Endothelial cell of umbilical vein (primary cell): Measurements from ENCODE around the gene TAX1BP3. TPM values are rescaled to one million over a fixed set of nuclear protein-coding genes. Genes with fewer than 3 reads are reported as not detected.

ENCODE experiments used
- BruUV-seq: library from RNA; stranded (reverse); fragments of 400-500 nt; replicated peaks from 2 replicates; lab custom pipeline; 2021; lab: Mats Ljungman, UMichigan
- CTCF ChIA-PET: fragments of 300-600, 350-600 bp; sonication (Branson Sonifier 250); formaldehyde crosslinking; loops from one replicate; lab custom pipeline; 2021; ENCODE audit warnings: antibody characterized with exemption, inconsistent platforms; lab: Charles Lee
- POLR2A ChIA-PET: fragments of 300-600, 350-600 bp; sonication (Branson Sonifier 250); formaldehyde crosslinking; loops from one replicate; lab custom pipeline; 2021; ENCODE audit warnings: antibody characterized with exemption, inconsistent platforms; lab: Charles Lee
- DNase-seq: peaks from one replicate; pipeline ENCODE4 v3.0.0-alpha.2; 2011; ENCODE audit warnings: low read depth, low spot score
- FAIRE-seq: peaks from 2 replicates; lab custom pipeline; 2011; peaks lifted over from hg19 to GRCh38; lab: Jason Lieb, UNC
- H2AFZ ChIP-seq: 2 replicates; pipeline ENCODE4 v1.6.0; 2012; ENCODE audit warnings: low read depth, low read length, control low read depth, inconsistent platforms
- H3K27ac ChIP-seq: 2 replicates; pipeline ENCODE4 v1.5.1; 2011; ENCODE audit warnings: low read depth, mild to moderate bottlenecking, control low read depth, low read length, moderate library complexity; ENCODE audit not compliant: insufficient read depth
- H3K27me3 ChIP-seq, 2 experiments: 2 replicates each; pipeline versions ENCODE4 v1.6.0 to v1.6.1; 2011; ENCODE audit warnings: low read length in 2 of 2, mixed read lengths in 1 of 2; ENCODE audit not compliant: control insufficient read depth in 2 of 2, insufficient read depth in 2 of 2
- H3K36me3 ChIP-seq, 2 experiments: 2 replicates in 1 of 2; 3 replicates in 1 of 2; pipeline ENCODE4 v1.5.1; 2011; ENCODE audit warnings: low read length in 2 of 2, mild to moderate bottlenecking in 1 of 2, moderate library complexity in 1 of 2; ENCODE audit not compliant: control insufficient read depth in 2 of 2, insufficient read depth in 2 of 2; ENCODE audit errors: extremely low read depth in 1 of 2
- H3K4me1 ChIP-seq: 3 replicates; pipeline ENCODE4 v1.5.1; 2011; ENCODE audit warnings: mild to moderate bottlenecking, low read length; ENCODE audit not compliant: control insufficient read depth, insufficient read depth; ENCODE audit errors: extremely low read depth
- H3K4me2 ChIP-seq: 2 replicates; pipeline ENCODE4 v1.6.1; 2011; ENCODE audit warnings: low read length, control low read depth, mixed read lengths; ENCODE audit not compliant: insufficient read depth
- H3K4me3 ChIP-seq, 3 experiments: fragments of 200-600 bp in 1 of 3; sonication (generic), shearing (Covaris generic) in 1 of 3; replicated peaks in 1 of 3; 2 replicates each; pipeline ENCODE4 v1.5.1; 2011 to 2016; ENCODE audit warnings: control low read depth in 3 of 3, low read length in 3 of 3, mild to moderate bottlenecking in 2 of 3, inconsistent platforms in 1 of 3, low read depth in 1 of 3, moderate library complexity in 1 of 3; ENCODE audit not compliant: insufficient read depth in 1 of 3
- H3K79me2 ChIP-seq: 2 replicates; pipeline ENCODE4 v1.6.0; 2012; ENCODE audit warnings: low read length, inconsistent platforms; ENCODE audit not compliant: control insufficient read depth, insufficient read depth
- H3K9ac ChIP-seq: replicated peaks from 2 replicates; pipeline ENCODE3; 2011; ENCODE audit warnings: low read length, control low read depth; ENCODE audit not compliant: insufficient read depth; ENCODE audit errors: extremely low read depth
- H3K9me1 ChIP-seq: replicated peaks from 3 replicates; pipeline ENCODE4 v1.6.0; 2011; ENCODE audit warnings: mild to moderate bottlenecking, low read length; ENCODE audit not compliant: control insufficient read depth, insufficient read depth; ENCODE audit errors: extremely low read depth
- H3K9me3 ChIP-seq: replicated peaks from 2 replicates; pipeline ENCODE4 v1.5.1; 2012; ENCODE audit warnings: low read length, inconsistent platforms; ENCODE audit not compliant: control insufficient read depth, insufficient read depth
- H4K20me1 ChIP-seq: replicated peaks from 2 replicates; pipeline ENCODE3; 2011; ENCODE audit warnings: mild to moderate bottlenecking, low read length; ENCODE audit not compliant: control insufficient read depth, insufficient read depth; ENCODE audit errors: extremely low read depth
- EZH2 ChIP-seq: IDR thresholded peaks from 2 replicates; pipeline ENCODE4 v1.6.1; 2012; ENCODE audit warnings: borderline replicate concordance, low read depth, mild to moderate bottlenecking, moderate library complexity, low read length, inconsistent platforms; ENCODE audit not compliant: severe bottlenecking
- FOS ChIP-seq: IDR thresholded peaks from 2 replicates; pipeline ENCODE4 v1.6.1; 2011; ENCODE audit warnings: mild to moderate bottlenecking, low read length, moderate library complexity, borderline replicate concordance; ENCODE audit not compliant: insufficient read depth
- GATA2 ChIP-seq: IDR thresholded peaks from 2 replicates; pipeline ENCODE4 v1.7.0; 2011; ENCODE audit warnings: low read depth, mild to moderate bottlenecking, moderate library complexity, mixed read lengths, low read length; ENCODE audit not compliant: insufficient read length, insufficient read depth
- MYC ChIP-seq: IDR thresholded peaks from one replicate; pipeline ENCODE4 v1.6.1; 2011; ENCODE audit warnings: mild to moderate bottlenecking, low read depth, low read length
- POLR2A ChIP-seq: IDR thresholded peaks from 2 replicates; pipeline ENCODE4 v1.6.1; 2012; ENCODE audit warnings: low read depth, mild to moderate bottlenecking, control low read depth, low read length
- POLR2AphosphoS5 ChIP-seq: IDR thresholded peaks from 2 replicates; pipeline ENCODE4 v1.6.1; 2012; ENCODE audit warnings: low read depth, mild to moderate bottlenecking, control low read depth, low read length, moderate library complexity; ENCODE audit not compliant: insufficient read depth
- dilution Hi-C: fragments of 300-500 bp; cut with MboI; formaldehyde crosslinking; loops from one replicate; pipeline ENCODE4 v1.15.0; 2019; ENCODE audit warnings: low sequenced_read_pairs; ENCODE audit not compliant: extremely low pct_ligation_motif_present
- intact Hi-C: fragments of 100-400 bp; cut with micrococcal nuclease; formaldehyde crosslinking; loops from one replicate; pipeline ENCODE4 v1.10.0; 2022
- polyA plus RNA-seq, 4 experiments: library from polyadenylated mRNA; depleted of rRNA in 3 of 4; stranded (reverse) in 3 of 4; unstranded in 1 of 4; fragments of >200 nt; gene quantifications; 2 replicates each; pipeline versions ENCODE4 v1.2.1 to v1.2.3, GENCODE V29; 2011 to 2012; ENCODE audit warnings: missing spikeins in 1 of 4
- total RNA-seq: library from RNA; stranded (reverse); gene quantifications from 2 replicates; pipeline ENCODE4 v1.2.3, GENCODE V29; 2021
- TF ChIP-seq, protein P1 (sequence below): IDR thresholded peaks from 2 replicates; pipeline ENCODE4 v1.6.1; 2011; ENCODE audit not compliant: insufficient read depth, insufficient read length
- TF ChIP-seq, protein P2 (sequence below), 2 donors: IDR thresholded peaks; 1 replicate in 1 of 2; 2 replicates in 1 of 2; pipeline ENCODE4 v1.5.1; 2011; ENCODE audit warnings: low read length in 2 of 2, mild to moderate bottlenecking in 2 of 2, moderate library complexity in 2 of 2, control low read depth in 1 of 2, inconsistent platforms in 1 of 2, low read depth in 1 of 2; ENCODE audit not compliant: insufficient read depth in 1 of 2; ENCODE audit errors: extremely low read depth in 1 of 2

The TAX1BP3 gene
- total and polyA plus RNA-seq, 2 donors (not counting 3 experiments of a cell fraction or from before 2014, with no cell fraction given) = 254 to 315 TPM

DNA sequence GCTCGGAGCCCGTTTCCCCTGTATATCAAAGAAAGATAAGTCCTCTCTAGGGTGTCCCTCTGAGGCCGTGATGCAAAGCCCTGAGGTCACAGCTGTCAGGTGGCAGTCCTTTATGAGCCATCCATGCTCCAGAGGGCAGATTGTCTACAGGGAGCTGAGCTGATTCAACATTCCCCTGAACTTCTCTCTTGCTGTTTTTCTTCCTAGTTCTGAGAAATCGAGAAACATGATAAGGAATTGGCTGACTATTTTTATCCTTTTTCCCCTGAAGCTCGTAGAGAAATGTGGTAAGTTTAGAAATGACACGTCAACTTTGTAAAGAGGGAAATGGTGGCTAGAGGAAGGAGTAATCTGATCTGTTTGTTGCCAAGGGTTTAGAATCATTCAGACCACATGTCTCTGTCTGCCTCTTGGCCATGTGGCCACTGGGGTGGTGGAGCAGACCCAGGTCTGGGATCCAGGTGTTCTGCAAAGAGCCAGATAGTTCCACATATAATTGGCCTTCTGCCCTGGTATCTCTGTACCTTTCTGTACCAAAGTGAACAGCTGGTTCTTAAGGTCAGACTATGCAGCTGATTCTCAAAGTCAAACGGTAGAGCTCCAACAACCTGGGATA is 28.3 kb downstream of the TAX1BP3 start:
- POLR2A ChIA-PET = no interaction called here
- peaks cover 11% of the 10 kb centered on the region for H3K79me2 ChIP-seq
- no peaks in the 10 kb centered on the region for H3K27me3 ChIP-seq
- no TSS peak for BruUV-seq
- CTCF ChIA-PET = interaction anchor here (1.2 kb wide), 1 partner anchor 591 kb away, joined by 5 read pairs; no protein-coding TSS in a partner anchor
- no peaks in the 10 kb centered on the region for H3K9me1 ChIP-seq
- no peak overlapping the region for H2AFZ ChIP-seq
- H3K4me2 ChIP-seq = peak overlapping the region; percentile 8
- peak overlapping the region; percentile 28 for H3K9ac ChIP-seq
- H3K9me3 ChIP-seq = no peaks in the 10 kb centered on the region
- H3K36me3 ChIP-seq = peaks cover 0 to 5% of the 10 kb centered on the region in 2 experiments
- TF ChIP-seq, protein P1, sequence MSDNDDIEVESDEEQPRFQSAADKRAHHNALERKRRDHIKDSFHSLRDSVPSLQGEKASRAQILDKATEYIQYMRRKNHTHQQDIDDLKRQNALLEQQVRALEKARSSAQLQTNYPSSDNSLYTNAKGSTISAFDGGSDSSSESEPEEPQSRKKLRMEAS = peak; percentile 7
- TF ChIP-seq POLR2A = no peak
- peak; percentile 63 for FAIRE-seq
- H3K4me3 ChIP-seq = no peak overlapping the region
- no peaks in the 10 kb centered on the region for H4K20me1 ChIP-seq
- peaks cover 12% of the 10 kb centered on the region for H3K4me1 ChIP-seq
- DNase-seq = peak; percentile 64
- intact Hi-C loops = no loop called here
- dilution Hi-C loops = no loop called here
- peak overlapping the region; percentile 25 for H3K27ac ChIP-seq

DNA sequence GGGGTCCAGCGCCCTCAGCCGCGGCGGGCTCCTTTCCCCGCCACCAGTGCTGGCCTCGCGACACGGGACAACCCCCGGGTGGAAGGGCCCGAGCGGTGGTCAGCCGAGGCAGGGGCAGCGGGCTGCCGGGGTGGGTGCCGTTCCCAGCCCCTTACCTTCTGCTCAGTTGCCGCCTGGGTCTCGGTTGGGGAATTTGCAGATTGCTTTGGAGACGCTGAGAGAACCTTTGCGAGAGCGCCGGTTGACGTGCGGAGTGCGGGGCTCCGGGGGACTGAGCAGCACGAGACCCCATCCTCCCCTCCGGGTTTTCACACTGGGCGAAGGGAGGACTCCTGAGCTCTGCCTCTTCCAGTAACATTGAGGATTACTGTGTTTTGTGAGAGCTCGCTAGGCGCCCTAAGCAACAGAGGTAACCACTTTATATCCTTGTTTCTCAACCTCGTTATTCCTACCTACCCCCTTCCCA is 31.4 kb downstream of the TAX1BP3 start:
- Histone ChIP-seq H3K4me3 (peak overlapping the region; percentile 65 to 83 (median 71)), H3K9me3 (no peaks in the 10 kb centered on the region), H3K36me3 (peaks cover 0 to 3% of the 10 kb centered on the region in 2 experiments), H3K9ac (peak overlapping the region; percentile 99), H2AFZ (peak overlapping the region; percentile 88), H3K79me2 (peaks cover 20% of the 10 kb centered on the region), H3K27ac (peak overlapping the region; percentile 90), H3K4me2 (peak overlapping the region; percentile 96), H4K20me1 (no peaks in the 10 kb centered on the region), H3K4me1 (peaks cover 12% of the 10 kb centered on the region), H3K9me1 (no peaks in the 10 kb centered on the region), H3K27me3 (no peaks in the 10 kb centered on the region)
- POLR2A ChIA-PET = interaction anchor here (2.1 kb wide), 1 partner anchor 30 kb away, joined by 18 read pairs; no protein-coding TSS in a partner anchor
- TF ChIP-seq GATA2 (no peak), POLR2A (no peak), EZH2 (no peak), FOS (no peak), MYC (no peak), POLR2AphosphoS5 (no peak)
- TF ChIP-seq, protein P2, sequence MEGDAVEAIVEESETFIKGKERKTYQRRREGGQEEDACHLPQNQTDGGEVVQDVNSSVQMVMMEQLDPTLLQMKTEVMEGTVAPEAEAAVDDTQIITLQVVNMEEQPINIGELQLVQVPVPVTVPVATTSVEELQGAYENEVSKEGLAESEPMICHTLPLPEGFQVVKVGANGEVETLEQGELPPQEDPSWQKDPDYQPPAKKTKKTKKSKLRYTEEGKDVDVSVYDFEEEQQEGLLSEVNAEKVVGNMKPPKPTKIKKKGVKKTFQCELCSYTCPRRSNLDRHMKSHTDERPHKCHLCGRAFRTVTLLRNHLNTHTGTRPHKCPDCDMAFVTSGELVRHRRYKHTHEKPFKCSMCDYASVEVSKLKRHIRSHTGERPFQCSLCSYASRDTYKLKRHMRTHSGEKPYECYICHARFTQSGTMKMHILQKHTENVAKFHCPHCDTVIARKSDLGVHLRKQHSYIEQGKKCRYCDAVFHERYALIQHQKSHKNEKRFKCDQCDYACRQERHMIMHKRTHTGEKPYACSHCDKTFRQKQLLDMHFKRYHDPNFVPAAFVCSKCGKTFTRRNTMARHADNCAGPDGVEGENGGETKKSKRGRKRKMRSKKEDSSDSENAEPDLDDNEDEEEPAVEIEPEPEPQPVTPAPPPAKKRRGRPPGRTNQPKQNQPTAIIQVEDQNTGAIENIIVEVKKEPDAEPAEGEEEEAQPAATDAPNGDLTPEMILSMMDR (IDR thresholded peaks at IDR 0.05; ENCODE audit: extremely low read depth in 1 of 2, insufficient read depth in 1 of 2, low read depth in 1 of 2, low read length in 2 of 2) = no peak
- TF ChIP-seq, protein P1 = no peak
- TSS peak; percentile 41 for BruUV-seq
- FAIRE-seq (peak; percentile 31), DNase-seq (no peak)
- CTCF ChIA-PET = interaction anchor here (0.9 to 2.5 kb wide), 6 partner anchors 11 to 588 kb away, joined by 4 to 15 read pairs (median 6); partner anchors contain the start of genes P2RX5 and TAX1BP3
- intact Hi-C loops = loop anchor here (1.0 kb wide), 1 partner anchor 31 kb away; the partner anchor contains the start of genes EMC6 and TAX1BP3
- dilution Hi-C loops = no loop called here
